Adrenal gland (tissue), 5 donors: ENCODE results near the gene DENND5A.
"Not testable (repeated sequence)": the region's sequence is repeated elsewhere in the genome, so short reads cannot be mapped to it uniquely, and the experiment has no call there.

Experiments used
- CTCF ChIP-seq, 6 experiments: fragments of 450-650 bp in 4 of 6; fragments of 200-600 bp in 2 of 6; sonication (generic) in 1 of 6; IDR thresholded peaks; 1 replicate in 5 of 6; 2 replicates in 1 of 6; pipeline versions ENCODE4 v1.5.1 to v1.8.0; 2016 to 2021; ENCODE audit warnings: antibody characterized with exemption in 6 of 6, mild to moderate bottlenecking in 2 of 6, moderate library complexity in 1 of 6
- POLR2A ChIP-seq, 2 donors: fragments of 450-650 bp; IDR thresholded peaks; one replicate each; pipeline ENCODE4 v1.6.1; 2017; ENCODE audit warnings: antibody characterized with exemption in 2 of 2, mild to moderate bottlenecking in 2 of 2, moderate library complexity in 1 of 2
- donor health status: DM: no; HTN: no; CAD: no.

- not testable (repeated sequence) for TF ChIP-seq CTCF, POLR2A (IDR thresholded peaks at IDR 0.05)
Measured at GRCh38 chr11:9190326-9191016, 74.7 kb downstream of the DENND5A start.
